Gastrocnemius medialis (tissue), 4 donors: ENCODE results near the gene DPP8.

ENCODE experiments used
- CTCF ChIP-seq, 5 experiments: fragments of 450-650 bp in 3 of 5; fragments of 200-600 bp in 2 of 5; sonication (generic) in 2 of 5; IDR thresholded peaks in 4 of 5; conservative IDR thresholded peaks in 1 of 5; 1 replicate in 4 of 5; 2 replicates in 1 of 5; pipeline ENCODE4 v1.5.1; 2016 to 2019; ENCODE audit warnings: antibody characterized with exemption in 5 of 5, mild to moderate bottlenecking in 3 of 5, moderate library complexity in 3 of 5
- POLR2A ChIP-seq, 2 donors: fragments of 450-650 bp; IDR thresholded peaks; one replicate each; pipeline ENCODE4 v1.6.1; 2017; ENCODE audit warnings: antibody characterized with exemption in 2 of 2, mild to moderate bottlenecking in 2 of 2, moderate library complexity in 2 of 2

GRCh38 chr15:65524226-65524625 is 6.7 kb upstream of the DPP8 start:
- TF ChIP-seq CTCF (IDR thresholded peaks at IDR 0.05 in 4 of 5, conservative IDR thresholded peaks at IDR 0.05 in 1 of 5): no peak
- TF ChIP-seq POLR2A (IDR thresholded peaks at IDR 0.05): no peak
